Effector CD4-positive, alpha-beta T cell (primary cell): ENCODE results near the gene COL27A1.

Experiments
- DNase-seq: peaks from one replicate; pipeline ENCODE4 v3.0.0-alpha.2; 2020

Gene COL27A1

DNA sequence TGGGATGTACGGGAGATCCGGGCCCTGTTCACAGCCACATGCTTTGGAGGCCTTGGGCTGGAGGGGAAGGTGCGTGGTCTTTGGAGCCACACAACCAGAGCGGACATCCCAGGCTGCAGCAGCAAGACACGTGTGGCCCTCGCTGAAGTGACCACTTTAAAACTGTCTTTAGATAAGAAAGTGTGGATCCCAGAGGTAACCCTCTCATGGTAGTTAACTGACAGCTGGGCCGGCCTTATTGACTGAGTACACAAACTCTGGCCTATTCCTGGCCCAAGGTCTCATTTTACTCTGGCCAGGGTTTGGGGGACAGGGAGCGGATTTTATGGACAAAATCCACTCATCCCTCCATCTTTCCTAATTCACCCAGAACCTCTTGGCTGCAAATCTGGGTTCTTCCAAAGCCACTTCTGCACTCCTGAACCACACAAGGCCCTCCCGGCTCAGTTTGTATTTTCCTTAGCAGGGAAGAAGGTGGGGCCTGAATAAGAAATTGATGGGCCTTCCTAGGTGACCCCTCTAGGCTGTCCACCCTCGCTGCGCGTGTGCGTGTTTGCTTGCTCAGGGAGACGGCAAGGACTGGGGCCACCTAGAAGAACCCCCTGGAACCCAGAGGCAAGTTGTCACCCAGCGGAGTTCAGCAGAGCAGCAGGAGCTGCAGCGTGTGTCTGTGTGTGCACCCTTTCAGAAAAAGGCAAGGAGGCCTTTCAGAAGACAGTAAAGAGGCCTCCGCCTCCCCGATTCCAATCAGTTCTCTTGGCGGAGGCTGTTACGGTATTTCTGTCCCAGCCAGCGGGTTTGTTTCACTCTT lies 94.3 kb downstream of the COL27A1 start:
- DNase-seq: no peak

DNA sequence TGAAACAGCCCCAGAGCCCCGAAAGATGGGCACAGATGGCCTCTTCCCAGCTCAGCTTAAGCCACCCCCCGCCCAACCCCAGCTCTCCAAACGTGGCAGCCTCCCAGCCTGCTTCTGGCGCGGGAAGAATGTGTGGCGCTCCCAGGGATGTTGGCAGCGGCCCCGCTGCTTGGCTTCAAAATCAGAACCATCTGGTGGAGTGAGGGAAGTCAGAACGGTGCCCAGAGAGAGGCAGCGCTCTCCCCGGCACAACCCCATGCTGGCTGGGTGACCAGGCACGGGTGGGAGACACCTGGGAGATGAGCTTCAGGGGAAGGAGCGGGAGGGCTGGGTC lies 94.9 kb downstream of the COL27A1 start:
- DNase-seq: no peak

DNA sequence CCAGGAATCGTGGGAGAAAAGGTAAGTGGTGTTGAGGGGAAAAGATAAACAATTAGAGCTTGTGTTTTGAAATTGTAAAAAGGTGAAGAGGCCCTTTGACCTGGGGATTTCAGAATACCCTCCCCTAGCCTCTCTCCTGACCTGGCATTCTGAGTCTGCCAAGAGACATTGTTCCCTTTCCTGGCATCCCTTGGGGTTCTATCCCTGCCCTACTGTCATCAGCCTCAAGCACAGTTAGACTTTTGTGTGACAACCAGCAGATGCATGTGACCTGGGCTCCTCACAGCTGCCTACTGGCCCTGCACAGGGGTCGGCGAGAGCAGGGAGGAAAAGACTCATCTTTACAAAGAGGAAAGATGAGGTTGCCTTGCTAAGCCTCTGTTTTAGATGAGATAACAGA lies 95.3 kb downstream of the COL27A1 start:
- no peak for DNase-seq

DNA sequence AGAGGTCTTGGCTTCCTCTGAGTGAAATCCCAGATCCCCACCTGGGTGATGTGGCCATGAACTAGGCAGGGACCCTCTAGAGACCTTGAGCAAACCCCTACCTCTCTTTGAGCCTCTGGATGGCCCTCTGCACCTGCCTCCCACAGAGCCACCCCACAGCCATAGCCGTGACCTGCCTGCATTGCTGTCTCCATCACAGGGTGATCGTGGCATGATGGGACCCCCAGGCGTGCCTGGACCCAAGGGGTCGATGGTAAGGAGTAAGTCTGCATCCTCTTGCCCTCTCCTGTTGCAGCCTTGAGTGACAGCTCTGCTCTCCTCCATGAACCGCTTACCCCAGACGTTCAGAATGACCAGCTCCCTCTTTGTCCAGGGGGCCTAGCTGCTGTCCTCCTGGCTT lies 97.1 kb downstream of the COL27A1 start:
- no peak for DNase-seq

DNA sequence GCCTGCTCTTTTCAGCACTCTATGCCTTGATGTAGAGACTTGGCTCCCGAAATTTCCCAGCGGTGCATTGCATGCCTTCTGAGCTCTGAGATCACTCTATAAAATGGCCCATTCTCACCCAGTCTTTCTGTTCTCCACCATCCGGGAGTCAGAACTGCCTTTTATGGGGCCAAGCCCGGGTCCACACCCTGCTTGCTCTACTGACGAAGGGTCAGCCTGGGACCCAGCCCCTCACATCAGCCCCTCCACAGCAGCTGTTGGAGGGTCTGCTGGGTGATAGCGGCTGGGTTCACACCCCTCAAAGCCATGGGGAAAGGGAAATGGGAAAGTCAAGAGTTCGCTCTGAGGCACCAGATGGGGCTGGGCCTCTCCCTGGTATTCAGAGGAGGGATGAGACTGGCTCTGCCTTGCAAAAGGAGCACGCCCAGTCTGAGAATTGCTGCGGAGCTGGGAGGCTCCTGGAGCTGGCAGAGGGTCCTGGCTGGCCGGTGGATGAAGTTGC lies 101.5 kb downstream of the COL27A1 start:
- no peak for DNase-seq

DNA sequence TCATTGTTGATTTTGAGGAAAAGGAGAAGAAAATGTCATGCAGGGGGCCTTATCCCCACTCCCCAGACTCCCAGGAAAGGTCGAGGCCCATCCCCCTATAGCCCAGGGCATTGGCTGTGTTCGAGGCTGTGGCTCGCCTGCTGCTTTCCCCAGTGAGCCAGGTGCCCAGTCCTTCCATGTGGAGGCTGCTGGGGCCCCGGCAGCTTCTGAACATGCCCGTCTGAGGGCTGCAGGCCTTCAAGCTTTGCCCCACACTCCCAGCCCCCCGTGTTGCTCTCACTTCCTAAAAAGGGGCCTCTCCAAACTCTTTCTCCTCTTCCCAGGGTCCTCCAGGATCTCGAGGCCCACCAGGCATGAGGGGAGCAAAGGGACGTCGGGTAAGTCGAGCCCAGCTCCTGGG lies 102.9 kb downstream of the COL27A1 start:
- no peak for DNase-seq

DNA sequence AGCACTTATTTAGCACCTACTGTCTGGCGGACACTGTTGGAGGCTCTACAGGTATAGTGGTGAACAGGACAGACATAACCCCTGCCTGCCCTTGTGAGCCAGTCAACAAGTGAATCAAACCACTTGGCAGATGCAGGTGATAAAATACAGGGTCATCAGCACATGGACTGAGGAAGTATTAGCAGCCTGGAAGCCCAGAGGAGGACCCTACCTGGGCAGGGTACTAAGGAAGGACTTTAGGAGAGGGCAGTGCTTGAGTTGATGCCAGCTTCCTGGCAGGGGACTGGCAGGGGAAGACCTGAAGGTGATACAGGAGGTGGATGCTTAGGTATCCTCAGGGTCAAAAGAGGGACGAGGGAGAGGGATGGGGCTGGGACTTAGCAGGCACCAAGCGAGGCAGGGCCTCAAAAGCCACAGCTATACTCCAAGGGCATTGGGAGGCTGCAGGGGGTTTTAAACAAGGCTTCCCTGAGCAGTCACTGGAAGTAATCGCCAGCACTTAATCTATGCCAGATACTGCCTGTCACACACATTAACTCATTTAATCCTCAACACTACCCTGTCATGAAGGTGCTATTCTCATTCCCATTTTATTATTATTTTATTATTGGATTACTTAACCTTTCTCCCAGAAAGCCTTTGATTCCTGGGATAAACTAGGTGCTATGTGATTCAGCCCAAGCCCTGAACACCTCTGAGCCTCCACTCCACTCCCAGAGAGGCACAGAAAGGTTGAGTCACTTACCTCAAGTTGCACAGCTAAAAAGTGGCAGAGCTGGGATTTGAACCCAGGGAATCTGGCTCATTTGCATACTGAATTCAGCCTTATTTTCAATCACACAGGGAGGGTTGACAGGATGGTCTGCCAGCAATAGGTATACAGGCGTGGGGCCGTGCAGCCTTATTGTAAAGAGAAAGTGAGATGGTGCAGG lies 103.8 kb downstream of the COL27A1 start:
- no peak for DNase-seq

DNA sequence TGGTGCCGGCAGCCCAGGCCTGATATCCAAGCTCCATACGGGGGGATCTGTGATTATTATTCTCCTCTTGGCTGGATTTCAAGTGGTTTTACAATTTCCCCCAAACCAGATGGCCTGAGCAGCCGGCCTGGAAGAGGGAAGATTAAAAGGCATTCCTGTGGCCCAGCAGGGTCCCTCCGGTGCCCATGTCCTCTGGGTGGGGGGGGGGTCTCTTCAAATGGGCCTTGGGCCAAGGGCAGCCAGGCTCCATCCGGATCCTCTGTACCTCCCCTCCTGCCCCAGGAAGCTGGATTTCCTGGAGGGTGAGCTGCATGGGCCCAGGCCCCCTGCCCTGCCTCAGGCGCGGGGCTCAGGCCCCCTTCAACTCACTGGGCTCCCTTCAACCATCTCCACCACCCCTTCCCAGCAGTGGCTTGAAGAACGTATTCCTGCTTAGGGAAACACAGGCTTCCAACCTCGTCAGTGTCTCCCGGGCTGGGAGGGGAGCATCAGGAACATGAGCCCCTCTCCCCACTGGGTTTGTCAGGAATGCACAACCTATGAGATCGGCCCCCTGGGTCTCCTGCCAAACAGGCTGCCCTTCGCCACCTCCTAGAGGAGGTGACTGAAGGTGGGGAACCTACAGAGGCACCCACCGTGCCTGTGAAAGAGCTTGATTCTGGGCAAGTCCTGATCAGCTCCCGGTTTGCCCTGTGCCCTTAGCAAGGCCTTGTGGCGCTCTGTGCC lies 104.6 kb downstream of the COL27A1 start:
- DNase-seq: no peak

DNA sequence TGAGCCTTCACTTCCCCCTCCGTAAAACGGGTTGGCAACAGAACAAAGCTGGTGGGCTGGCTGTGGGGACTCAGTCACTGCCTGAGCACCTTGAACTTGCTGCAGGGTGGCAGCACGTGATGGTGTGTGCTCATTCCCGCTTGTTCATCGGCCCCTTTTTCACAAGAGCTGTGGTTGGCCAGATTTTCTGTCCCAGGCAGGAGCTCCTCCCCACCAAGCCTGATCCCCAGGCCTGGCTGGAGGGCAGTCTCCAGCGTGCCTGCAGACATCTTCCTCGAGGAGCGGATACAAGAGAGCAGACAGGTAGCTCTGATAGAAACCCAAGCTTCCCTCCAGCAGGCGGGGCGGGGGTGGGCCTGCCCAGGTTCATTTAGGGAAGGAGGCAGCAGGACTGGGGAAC lies 105.7 kb downstream of the COL27A1 start:
- DNase-seq: no peak

DNA sequence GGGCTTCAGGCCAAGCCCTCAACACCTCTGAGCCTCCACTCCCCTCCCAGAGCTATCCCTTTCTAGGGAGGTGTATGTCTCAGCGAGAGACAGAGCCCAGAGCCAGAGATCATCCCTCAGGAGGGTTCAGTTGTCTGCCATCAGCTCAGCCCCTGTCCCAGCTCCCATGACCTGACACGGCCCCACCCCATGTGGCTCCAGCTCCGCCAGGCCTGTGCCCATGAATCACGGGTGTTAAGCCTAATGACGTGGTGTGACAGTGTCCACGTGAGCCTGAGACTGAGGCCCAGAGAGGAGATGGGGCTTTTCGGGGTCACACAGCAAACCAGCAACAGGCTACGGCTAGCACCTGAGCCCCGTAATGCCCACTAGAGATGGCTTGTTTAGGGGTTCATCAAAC lies 106.7 kb downstream of the COL27A1 start:
- DNase-seq: no peak

DNA sequence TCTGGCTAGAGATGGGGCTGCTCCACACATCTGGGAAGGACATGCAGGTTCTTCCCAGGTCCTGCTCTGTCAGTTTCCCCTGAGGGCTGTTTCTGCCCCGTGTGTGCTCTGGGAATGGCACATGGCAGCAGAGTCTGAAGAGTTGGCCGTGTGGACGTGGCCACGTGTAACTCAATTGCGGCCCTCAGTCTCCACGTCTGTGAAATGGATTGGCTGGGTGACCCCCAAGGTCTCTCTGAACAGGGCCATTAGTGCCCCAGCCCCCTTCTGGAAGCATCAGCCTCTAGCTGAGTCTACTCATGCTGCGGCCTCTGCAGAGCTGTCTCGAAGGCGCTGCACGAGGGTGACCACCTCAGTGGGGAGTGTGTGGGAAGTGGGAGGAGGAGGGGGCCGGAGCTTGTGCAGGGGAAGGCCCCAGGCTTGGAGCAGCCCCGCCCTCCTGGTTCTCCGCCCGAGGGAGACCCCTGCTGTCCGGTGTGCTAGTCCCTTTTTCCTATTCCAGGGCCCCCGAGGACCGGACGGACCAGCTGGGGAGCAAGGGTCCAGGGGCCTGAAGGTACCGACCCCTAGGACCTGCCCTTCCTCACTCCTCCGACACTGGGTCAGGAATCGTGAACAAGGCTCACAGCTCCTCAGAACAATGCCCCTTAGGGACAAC lies 108.6 kb downstream of the COL27A1 start:
- no peak for DNase-seq

DNA sequence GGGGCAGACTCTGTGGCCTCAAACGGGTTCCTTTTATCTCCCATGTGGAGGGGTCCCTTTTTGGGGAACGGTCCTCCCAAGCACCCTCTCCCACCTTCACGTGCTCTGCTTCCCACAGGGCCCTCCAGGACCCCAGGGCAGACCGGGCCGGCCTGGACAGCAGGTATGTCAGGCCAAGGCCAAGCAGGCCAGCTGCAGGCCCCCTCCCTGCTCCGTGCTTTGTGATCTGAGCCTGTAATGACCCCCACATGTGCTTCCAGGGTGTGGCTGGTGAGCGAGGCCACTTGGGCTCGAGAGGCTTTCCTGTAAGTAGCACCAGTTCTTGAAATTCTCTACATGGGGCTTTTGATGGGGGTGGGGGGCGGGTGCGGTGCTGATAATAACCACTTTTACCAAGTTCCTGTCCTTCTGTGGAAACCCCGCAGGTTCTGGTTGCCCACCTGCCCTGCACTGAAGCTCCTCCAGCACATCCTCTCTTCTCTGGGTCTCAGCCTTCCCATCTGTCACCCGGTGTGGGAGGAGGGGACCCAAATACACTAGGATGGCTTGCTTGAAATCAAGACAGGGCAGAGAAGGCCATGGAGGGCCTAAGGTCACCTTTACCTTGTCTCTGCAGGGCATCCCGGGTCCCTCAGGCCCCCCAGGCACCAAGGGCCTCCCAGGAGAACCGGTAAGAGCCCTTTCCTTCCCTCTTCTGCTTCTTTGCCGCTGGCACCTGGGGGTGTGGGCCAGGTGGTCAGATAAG lies 109.6 kb downstream of the COL27A1 start:
- no peak for DNase-seq

DNA sequence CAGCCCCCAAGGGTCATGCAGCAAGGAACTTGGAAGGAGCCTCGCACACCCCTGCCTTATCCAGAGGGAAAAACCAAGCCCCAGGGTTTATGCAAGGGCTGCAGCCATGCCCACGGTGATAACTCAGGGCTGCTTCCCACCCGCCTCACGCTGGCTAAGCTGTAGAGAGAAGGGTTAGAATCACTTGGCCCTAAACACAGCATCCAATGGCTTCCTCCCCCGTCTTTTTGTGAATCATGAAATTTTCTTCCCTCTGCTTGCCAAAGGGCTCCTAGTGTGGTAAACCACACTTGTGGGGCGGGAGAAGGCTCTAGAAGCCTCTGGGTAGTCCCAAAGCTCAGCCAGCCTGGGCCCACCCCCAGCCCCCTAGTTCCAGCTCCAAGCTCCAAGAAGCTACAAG lies 111.6 kb downstream of the COL27A1 start:
- DNase-seq: no peak

DNA sequence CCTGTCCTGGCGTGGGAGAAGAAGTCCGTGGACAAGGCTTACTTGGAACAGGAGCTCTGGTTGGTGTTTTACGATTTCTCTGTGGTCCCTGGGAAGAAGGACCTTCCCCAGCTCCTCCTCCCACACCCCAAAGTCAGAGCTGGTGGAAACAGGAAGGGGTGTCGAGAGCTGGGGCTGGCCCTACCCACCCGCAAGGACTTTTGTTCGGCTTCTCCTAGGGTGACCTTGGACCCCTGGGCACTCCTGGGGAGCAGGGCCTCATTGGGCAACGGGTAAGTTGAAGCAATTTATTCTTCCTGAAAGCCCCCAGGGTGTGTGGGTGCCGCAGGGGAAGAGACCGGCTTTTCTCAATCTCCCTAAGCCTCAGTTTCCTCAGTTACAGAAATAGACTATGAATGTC lies 113.7 kb downstream of the COL27A1 start:
- no peak for DNase-seq

DNA sequence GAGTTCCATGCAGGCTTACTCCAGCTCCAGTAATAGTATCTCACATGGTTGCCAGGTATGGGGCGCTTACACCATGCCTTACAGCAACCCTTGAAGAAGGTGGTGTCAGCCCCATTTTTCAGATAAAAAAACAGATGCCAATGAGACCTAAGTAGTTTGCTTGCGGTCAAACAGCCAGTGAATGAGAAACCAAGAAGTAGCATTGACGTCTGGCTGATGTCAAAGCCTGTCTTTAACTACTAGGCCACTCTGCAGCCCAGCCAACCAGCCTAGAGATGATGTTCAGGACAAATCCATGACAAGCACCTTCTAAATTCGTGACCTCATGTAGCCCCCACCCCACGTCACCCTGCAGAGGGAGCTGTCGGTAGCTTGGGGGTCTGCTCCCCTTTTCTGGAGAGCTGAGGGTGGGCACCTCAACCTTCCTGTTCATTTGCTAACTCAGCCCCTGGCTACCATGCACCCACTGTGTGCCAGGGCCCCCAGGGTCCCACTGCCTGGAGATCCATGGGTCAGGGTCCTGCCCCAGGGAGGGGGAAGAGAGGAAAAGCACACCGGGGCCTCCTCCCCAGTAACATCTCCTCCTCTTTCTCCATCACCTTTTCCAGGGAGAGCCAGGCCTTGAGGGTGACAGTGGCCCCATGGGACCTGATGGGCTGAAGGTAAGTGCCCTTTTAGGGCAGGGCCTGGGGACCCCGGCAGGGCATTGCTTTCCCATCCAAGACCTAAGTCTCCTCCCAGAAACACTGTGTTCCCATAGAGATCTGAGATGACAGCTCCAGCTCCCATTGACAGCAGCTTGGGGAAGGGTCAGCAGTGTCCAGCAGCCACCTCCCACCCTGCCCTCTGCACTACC lies 115.0 kb downstream of the COL27A1 start:
- DNase-seq: no peak

DNA sequence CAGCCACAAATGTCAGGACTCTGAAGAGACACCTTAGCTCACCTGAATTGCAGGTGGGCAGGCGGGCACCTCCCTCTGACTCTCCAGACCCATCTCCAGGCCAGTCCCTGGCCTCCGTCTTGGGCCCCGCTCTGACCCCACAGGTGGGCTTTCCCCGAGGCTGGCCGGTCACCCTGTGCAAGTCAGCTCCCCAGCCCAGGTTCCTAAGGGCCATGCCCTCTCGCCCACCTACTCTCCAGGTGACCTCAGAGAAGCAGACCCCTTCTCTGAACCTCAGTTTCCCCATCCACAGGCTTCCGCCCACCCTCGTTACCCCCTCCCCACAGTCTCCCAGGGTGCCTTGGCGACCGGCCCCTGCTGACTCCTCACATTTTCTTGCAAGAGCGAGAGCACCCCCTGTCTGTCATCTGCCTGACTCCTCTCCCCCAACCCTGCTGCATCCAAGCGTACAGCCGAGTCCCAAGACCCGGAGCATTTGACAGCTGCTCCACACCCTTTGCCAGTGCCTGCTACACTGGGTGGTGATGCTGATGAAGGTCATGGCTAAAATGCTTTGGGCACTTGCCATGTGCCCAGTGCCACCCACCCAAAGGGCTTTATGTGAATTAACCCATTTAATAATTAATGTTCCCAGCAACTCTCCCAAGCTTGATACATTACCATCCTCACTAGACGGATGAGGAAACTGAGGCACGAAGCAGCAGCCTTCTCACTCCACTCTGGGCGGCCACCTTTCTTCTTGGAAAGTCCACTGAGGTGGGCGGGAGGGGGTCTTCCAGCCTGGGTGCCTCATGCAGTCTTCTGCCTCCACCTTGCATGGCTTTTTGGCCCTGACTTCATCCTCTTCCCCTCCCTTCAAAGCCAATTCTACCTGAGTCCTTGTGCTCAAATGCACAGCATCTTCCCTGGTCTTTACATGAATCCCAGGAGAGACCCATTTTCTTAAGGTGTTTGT lies 116.5 kb downstream of the COL27A1 start:
- DNase-seq: no peak

DNA sequence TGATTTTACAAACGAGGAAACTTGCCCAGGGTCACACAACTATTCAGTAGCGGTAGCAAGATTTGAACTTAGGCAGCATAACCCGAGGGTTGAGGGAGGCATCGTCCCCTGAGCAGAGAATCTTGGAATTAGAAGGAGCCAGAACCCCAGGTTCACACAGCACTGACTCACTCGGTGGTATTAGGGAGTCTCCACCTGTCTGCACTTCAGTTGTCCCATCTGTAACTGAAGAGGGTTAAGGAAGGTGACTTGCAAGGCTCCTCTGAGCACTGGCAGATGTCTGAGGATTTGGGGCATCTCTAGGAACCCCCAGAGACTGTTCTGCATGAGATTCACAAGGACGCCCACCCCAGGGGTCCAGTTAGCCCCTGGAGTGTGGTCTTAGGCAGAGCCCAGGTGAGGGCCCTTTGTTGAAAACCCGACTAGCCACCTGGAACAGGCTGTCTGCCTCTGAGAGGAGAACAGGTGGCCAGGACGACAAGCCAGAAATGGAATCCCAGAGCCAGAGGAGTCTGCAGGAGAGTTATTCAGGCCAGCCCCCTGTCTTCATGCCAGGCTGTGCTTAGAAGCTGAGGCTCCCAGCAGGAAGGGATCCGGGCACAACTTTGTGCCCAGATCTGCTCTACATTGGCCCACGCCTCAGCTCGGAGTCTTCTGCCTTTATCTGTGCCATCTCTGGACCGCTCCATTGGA lies 117.5 kb downstream of the COL27A1 start:
- DNase-seq: no peak

DNA sequence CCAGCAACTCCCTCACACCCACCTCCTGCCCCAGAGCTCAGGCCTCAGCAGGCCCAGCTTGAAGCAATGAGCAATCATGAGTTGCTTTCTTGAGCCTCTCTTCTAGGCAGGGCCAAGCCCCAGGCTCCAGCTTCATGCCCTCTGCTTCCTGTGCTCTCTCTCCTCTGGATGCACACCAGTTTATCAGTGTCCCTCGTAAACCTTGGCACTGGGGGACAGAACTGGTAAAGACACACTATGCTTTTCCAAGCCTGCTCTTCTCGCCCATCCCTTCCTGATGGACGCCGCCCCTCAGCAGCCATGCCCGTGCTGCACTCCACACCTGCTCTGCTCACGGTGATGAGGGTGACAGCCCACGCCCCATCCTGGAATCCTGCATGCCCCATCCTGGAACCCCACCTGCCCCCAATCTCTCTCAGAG lies 118.1 kb downstream of the COL27A1 start:
- DNase-seq: no peak

DNA sequence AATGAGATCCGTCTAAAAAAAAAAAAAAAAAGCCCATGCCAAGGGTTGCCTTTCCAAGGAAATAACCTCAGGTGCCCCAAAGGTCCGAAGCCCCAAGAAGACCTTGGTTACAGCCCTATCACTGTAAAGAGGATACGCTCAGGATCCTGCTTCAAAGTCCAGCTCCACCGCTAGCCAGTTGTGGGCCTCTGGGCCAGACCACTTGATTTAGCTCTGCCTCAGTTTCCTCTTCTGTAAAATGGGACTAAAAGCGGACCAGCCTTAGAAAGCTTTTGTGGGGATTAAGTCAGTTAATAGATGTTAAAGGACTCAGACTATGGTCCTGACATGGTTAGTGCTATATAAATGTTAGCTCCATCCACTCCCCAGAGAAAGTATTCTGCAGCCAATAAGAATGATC lies 118.9 kb downstream of the COL27A1 start:
- DNase-seq: no peak
